Measurements from ENCODE around the gene VMO1. TPM values are rescaled to one million over a fixed set of nuclear protein-coding genes. Genes with fewer than 3 reads are reported as not detected.

Gene VMO1
- total RNA-seq, 1 experiment from 2014 or later: not detected

DNA sequence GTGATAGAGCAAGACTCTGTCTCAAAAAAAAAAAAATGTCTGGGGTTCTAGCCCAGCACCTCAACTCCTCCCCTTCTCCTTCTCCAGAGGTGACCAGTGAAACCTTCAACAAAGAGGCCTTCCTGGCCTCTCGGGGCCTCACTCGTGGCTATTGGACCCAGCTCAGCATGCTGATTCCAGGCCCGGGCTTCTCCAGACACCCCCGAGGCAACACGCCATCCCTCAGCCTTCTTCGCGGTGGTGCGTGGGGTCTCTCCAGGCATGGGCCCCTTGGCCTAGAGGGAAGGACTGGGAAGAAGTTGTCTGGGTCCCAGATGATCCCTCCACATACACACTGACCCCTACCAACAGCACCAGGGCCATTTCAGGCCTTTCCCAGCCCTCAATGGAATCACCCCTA is 42.9 kb downstream of the VMO1 start:
- H2BK12ac ChIP-seq (ENCODE audit: insufficient read length, low read depth, low read length): no peak overlapping the region
- H3K56ac ChIP-seq (ENCODE audit: insufficient read length, low read depth, low read length): no peak overlapping the region
- H3T11ph ChIP-seq (ENCODE audit: low read length): no peak overlapping the region
- no peak overlapping the region for H2AK5ac ChIP-seq (ENCODE audit: insufficient read length, low read length)
- H2BK20ac ChIP-seq (ENCODE audit: low read depth, low read length, poor library complexity, severe bottlenecking): no peak overlapping the region
- peaks cover 11% of the 10 kb centered on the region for H3K23me2 ChIP-seq (ENCODE audit: insufficient read length, low read depth, low read length, poor library complexity, severe bottlenecking)
- H2BK5ac ChIP-seq (ENCODE audit: insufficient read length, low read length): no peak overlapping the region
- H4K8ac ChIP-seq (replicated peaks; ENCODE audit: insufficient read length, low read depth, low read length): no peak overlapping the region
- no peak overlapping the region for H3K18ac ChIP-seq (ENCODE audit: insufficient read length, low read depth, low read length)
- no peak overlapping the region for H4K91ac ChIP-seq (ENCODE audit: insufficient read length, low read depth, low read length)
- H3K4me2 ChIP-seq (ENCODE audit: insufficient read depth, insufficient read length, low read length): no peak overlapping the region
- no peak for TF ChIP-seq CTCF (conservative IDR thresholded peaks at IDR 0.05)
- H2BK120ac ChIP-seq (ENCODE audit: low read depth, low read length, poor library complexity, severe bottlenecking): no peak overlapping the region
- no peaks in the 10 kb centered on the region for H3K79me1 ChIP-seq (ENCODE audit: insufficient read depth, low read depth, low read length, poor library complexity, severe bottlenecking)
- no peak overlapping the region for H2BK15ac ChIP-seq (ENCODE audit: low read depth, low read length)
- H3K79me2 ChIP-seq (ENCODE audit: insufficient read depth, low read length): no peaks in the 10 kb centered on the region
- Mint-ChIP-seq H3K27ac (no peak overlapping the region), H3K4me1 (peaks cover 26 to 30% of the 10 kb centered on the region in 2 experiments), H3K36me3 (ENCODE audit: insufficient read depth in 1 of 3, low read depth in 3 of 3) (peaks cover 0 to 3% (median 0%) of the 10 kb centered on the region in 3 experiments; a peak in 1 of 7 replicates), H3K27me3 (ENCODE audit: low read depth) (peaks cover 82% of the 10 kb centered on the region), H3K4me3 (no peak overlapping the region), H3K9me3 (no peaks in the 10 kb centered on the region)
- H3K4ac ChIP-seq (ENCODE audit: low read depth, low read length): no peak overlapping the region
- WGBS (ENCODE audit: extremely low coverage, insufficient read length, low lambda C conversion rate): no CpG with 5 or more reads among the region's 8 CpGs
- H4K20me1 ChIP-seq (ENCODE audit: control insufficient read depth, insufficient read depth, insufficient read length): no peaks in the 10 kb centered on the region
- DNase-seq: no peak
- no peaks in the 10 kb centered on the region for H3K9me3 ChIP-seq (ENCODE audit: control insufficient read depth, low read depth, low read length)
- no peaks in the 10 kb centered on the region for H3K4me1 ChIP-seq (ENCODE audit: insufficient read depth, low read length)
- H3K14ac ChIP-seq (ENCODE audit: insufficient read depth, low read length): no peak overlapping the region
- H3K27ac ChIP-seq (ENCODE audit: insufficient read length, low read depth, low read length): no peak overlapping the region
- no peak overlapping the region for H3K23ac ChIP-seq (ENCODE audit: insufficient read length, low read depth, low read length)
- no peak overlapping the region for H4K5ac ChIP-seq (ENCODE audit: insufficient read length, low read depth, low read length)
- H2AFZ ChIP-seq (ENCODE audit: low read length): no peak overlapping the region
- H3K9ac ChIP-seq (ENCODE audit: extremely low read depth, insufficient read length, low read length): no peak overlapping the region
- H3K27me3 ChIP-seq (ENCODE audit: insufficient read depth, low read length): peaks cover 32% of the 10 kb centered on the region
